GM12873 (cell line): ENCODE data around the gene SCAPER.

Experiments used
- CTCF ChIP-seq: IDR thresholded peaks from 2 replicates; pipeline ENCODE4 v1.5.1; 2012; ENCODE audit warnings: low read depth, mild to moderate bottlenecking, moderate library complexity, low read length, control low read depth; ENCODE audit not compliant: insufficient read depth; ENCODE audit errors: missing control alignments

The SCAPER gene

DNA sequence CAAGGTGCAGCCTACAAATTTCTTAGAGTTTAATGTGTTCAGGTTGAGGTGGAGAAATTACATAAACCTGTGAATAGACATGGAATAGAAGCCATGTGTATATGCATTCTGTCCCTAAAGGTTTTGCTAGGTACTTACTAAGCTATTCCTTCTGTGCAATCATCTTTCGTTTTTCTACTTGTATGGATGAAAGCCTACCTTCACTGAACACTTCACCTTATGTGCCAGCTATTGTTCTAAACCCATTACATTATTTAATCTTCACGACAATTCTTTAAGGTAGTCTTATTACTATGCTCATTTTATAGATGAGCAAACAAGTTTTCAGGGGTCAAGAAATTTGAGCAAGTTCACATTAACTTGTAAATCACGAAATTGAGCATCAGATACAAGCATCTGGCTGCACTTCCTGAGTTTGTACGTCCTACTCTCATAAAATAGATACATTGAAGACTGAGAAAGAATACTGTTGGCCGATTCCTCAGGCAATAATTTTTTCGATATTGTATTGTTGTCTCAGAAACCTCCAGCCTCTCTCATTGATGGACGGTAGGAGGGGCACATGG, 25.8 kb upstream of the SCAPER start:
- no peak for TF ChIP-seq CTCF

- TF ChIP-seq CTCF, result no peak
These were observed 24.0 kb upstream of the SCAPER start for GRCh38 chr15:76929011-76929760.

- no peak for TF ChIP-seq CTCF
These were observed 23.1 kb upstream of the SCAPER start for GRCh38 chr15:76928201-76928600.

DNA sequence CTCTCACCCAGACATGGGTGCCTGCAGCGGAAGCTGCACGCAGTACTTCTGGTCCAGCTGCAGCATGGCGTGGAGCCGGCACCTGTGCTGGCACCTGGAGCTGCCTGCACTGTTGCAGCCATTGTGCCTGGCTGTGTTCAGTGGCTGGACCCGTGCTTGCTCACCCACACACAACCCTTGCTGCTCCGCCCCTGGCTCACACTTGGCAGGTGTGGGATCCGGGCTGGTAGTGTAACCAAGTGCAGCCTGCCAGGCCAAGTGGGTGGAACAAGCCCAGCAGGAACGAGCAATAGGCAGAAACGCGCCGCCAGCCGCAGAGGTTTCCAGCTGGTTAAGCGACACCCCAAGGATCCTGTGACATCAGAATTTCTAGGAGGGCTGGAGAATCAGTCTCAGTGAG, 11.2 kb upstream of the SCAPER start:
- TF ChIP-seq CTCF, result no peak

DNA sequence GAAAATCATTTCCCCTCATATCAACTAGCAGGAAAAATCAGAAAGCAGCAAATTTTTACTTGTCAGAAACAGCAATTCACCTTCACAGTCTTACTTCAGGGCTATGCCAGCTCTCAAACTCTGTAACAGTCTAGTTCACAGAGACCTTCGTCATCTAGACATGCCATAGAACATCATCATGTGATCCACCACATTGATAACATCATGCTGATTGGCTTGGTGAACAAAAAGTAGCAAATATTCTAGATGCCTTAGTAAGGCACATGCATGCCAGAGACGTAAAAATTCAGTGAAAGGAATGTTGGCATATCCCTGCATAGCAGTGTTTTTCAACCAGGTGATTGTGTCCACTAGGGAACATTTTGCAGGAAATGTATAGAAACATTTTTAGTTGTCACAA, 8.6 kb upstream of the SCAPER start:
- no peak for TF ChIP-seq CTCF

- no peak for TF ChIP-seq CTCF
These were observed 7.3 kb upstream of the SCAPER start for GRCh38 chr15:76912430-76912829.

- TF ChIP-seq CTCF, result no peak
These were observed 715 bp upstream of the SCAPER start for GRCh38 chr15:76905855-76906254.
